Hematopoietic multipotent progenitor cell treated with erythropoietin and hydrocortisone succinate and interleukin-3 and kit ligand, for 17 days (in vitro differentiated cells): ENCODE results near the gene PDE6D.

Experiments used
- DNase-seq: peaks from one replicate; pipeline ENCODE4 v3.0.0-alpha.2; 2015; ENCODE audit warnings: low spot score

PDE6D gene

DNA sequence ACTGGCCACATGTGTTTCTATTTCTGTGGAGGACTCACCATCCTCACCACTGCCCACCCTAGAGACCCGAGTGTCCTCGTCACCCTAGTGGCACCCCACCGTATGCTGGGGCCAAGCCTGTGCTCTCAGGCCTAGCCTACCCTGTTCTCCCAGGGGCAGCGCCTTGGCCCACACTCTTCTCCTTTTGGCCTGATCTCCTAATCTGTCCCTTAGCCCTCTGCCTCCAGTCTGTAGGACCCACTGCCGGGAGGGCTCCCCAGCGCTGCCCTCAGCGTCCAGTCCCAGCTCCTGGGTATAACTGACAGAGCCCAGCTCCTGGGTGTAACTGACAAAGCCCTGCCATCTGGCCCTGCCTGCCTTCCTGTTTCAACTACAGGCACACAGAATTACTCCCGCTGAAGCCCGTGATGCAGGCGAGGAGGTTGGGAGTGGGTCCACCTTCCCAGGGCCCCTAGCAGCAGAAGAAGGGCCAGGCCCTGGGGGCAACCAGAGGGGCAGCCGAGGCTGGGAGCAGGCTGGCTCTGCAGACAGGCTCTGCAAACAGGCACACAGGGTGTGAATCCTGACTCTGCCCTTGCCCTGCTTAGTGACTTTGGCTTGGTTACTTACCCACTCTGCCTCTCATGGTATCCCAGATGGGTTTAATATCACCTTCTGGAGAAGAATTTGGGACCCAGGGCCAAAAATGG lies 98.3 kb downstream of the PDE6D start:
- no peak for DNase-seq
